Activated CD8-positive, alpha-beta T cell treated with anti-CD3 and anti-CD28 coated beads, Interleukin-2, amount 10 ng/mL, durations not matched to agents 7 days and 5 days (primary cell): ENCODE data around the gene DHRS7B. TPM values are rescaled to one million over a fixed set of nuclear protein-coding genes. Genes with fewer than 3 reads are reported as not detected.

ENCODE experiments used
- ATAC-seq: fragments of 150-1000 bp; cut with Tn5 transposase; one replicate; pipeline ENCODE4 v1.10.0; 2021; ENCODE audit warnings: moderate library complexity
- CTCF ChIA-PET: fragments of 350-600 bp; sonication (Branson Sonifier 250); formaldehyde crosslinking; loops from one replicate; lab custom pipeline; 2021; ENCODE audit warnings: antibody characterized with exemption; lab: Charles Lee
- POLR2A ChIA-PET: fragments of 350-600 bp; sonication (Branson Sonifier 250); formaldehyde crosslinking; loops from one replicate; lab custom pipeline; 2021; ENCODE audit warnings: antibody characterized with exemption; lab: Charles Lee
- DNase-seq: peaks from one replicate; pipeline ENCODE4 v3.0.0-alpha.2; 2020
- H3K27ac Mint-ChIP-seq: one replicate; pipeline ENCODE4 v1.8.0; 2021; ENCODE audit warnings: mild to moderate bottlenecking, mixed read lengths
- H3K27me3 Mint-ChIP-seq: one replicate; pipeline ENCODE4 v1.8.0; 2021; ENCODE audit warnings: low read depth, mixed read lengths
- H3K36me3 Mint-ChIP-seq: one replicate; pipeline ENCODE4 v1.8.0; 2021; ENCODE audit warnings: low read depth, mixed read lengths
- H3K4me1 Mint-ChIP-seq: one replicate; pipeline ENCODE4 v1.8.0; 2021; ENCODE audit warnings: low read depth, mixed read lengths
- H3K4me3 Mint-ChIP-seq: one replicate; pipeline ENCODE4 v1.8.0; 2021; ENCODE audit warnings: mild to moderate bottlenecking, mixed read lengths
- H3K9me3 Mint-ChIP-seq: one replicate; pipeline ENCODE4 v1.8.0; 2022; ENCODE audit warnings: mixed read lengths; ENCODE audit not compliant: insufficient read depth
- total RNA-seq, 2 experiments: library from RNA; stranded (reverse); gene quantifications; one replicate each; pipeline ENCODE4 v1.2.3, GENCODE V29; 2021

Gene DHRS7B
- total RNA-seq, 2 experiments from 2014 or later, result 15.1 to 15.2 TPM

- ATAC-seq, result no peak
- no peaks in the 10 kb centered on the region for H3K4me1 Mint-ChIP-seq
- H3K27me3 Mint-ChIP-seq, result no peaks in the 10 kb centered on the region
- DNase-seq, result no peak
- no peak overlapping the region for H3K4me3 Mint-ChIP-seq
- peaks cover 7% of the 10 kb centered on the region for H3K36me3 Mint-ChIP-seq
- H3K27ac Mint-ChIP-seq, result no peak overlapping the region
- CTCF ChIA-PET, result no interaction called here
- POLR2A ChIA-PET, result no interaction called here
- H3K9me3 Mint-ChIP-seq, result no peaks in the 10 kb centered on the region
Measured at GRCh38 chr17:21162394-21162775, 35.6 kb downstream of the DHRS7B start.

- POLR2A ChIA-PET, result no interaction called here
Measured at GRCh38 chr17:21163101-21163500, 36.3 kb downstream of the DHRS7B start.

GRCh38 chr17:21164216-21164615, 37.5 kb downstream of the DHRS7B start:
- H3K27ac Mint-ChIP-seq, result no peak overlapping the region
- ATAC-seq (no peak), DNase-seq (no peak)
- H3K4me3 Mint-ChIP-seq, result no peak overlapping the region
- ChIA-PET POLR2A (no interaction called here), CTCF (interaction anchor here (0.6 kb wide), 1 partner anchor 45 kb away, joined by 3 read pairs; no protein-coding TSS in a partner anchor)
- no peaks in the 10 kb centered on the region for H3K27me3 Mint-ChIP-seq
- H3K36me3 Mint-ChIP-seq, result peaks cover 7% of the 10 kb centered on the region
- no peaks in the 10 kb centered on the region for H3K4me1 Mint-ChIP-seq
- H3K9me3 Mint-ChIP-seq, result no peaks in the 10 kb centered on the region

More at GRCh38 chr17:21163101-21163500, 36.3 kb downstream of the DHRS7B start:
- DNase-seq (no peak), ATAC-seq (no peak)
- H3K9me3 Mint-ChIP-seq, result no peaks in the 10 kb centered on the region
- no peak overlapping the region for H3K4me3 Mint-ChIP-seq
- CTCF ChIA-PET, result no interaction called here
- H3K27me3 Mint-ChIP-seq, result no peaks in the 10 kb centered on the region
- H3K36me3 Mint-ChIP-seq, result peaks cover 7% of the 10 kb centered on the region
- no peaks in the 10 kb centered on the region for H3K4me1 Mint-ChIP-seq
- no peak overlapping the region for H3K27ac Mint-ChIP-seq

GRCh38 chr17:21164620-21165019, 37.9 kb downstream of the DHRS7B start:
- Mint-ChIP-seq H3K4me3 (no peak overlapping the region), H3K9me3 (no peaks in the 10 kb centered on the region), H3K4me1 (no peaks in the 10 kb centered on the region), H3K27me3 (no peaks in the 10 kb centered on the region), H3K36me3 (peaks cover 7% of the 10 kb centered on the region), H3K27ac (no peak overlapping the region)
- ATAC-seq (no peak), DNase-seq (no peak)
- ChIA-PET POLR2A (no interaction called here), CTCF (no interaction called here)

- no peak overlapping the region for H3K27ac Mint-ChIP-seq
- ChIA-PET CTCF (no interaction called here), POLR2A (interaction anchor here (0.6 kb wide), 1 partner anchor 81 kb away, joined by 5 read pairs; no protein-coding TSS in a partner anchor)
- H3K27me3 Mint-ChIP-seq, result no peaks in the 10 kb centered on the region
- ATAC-seq (no peak), DNase-seq (no peak)
- no peaks in the 10 kb centered on the region for H3K9me3 Mint-ChIP-seq
- H3K36me3 Mint-ChIP-seq, result peaks cover 7% of the 10 kb centered on the region
- no peak overlapping the region for H3K4me3 Mint-ChIP-seq
- peaks cover 2% of the 10 kb centered on the region for H3K4me1 Mint-ChIP-seq
Measured at GRCh38 chr17:21165922-21166594, 39.3 kb downstream of the DHRS7B start.

- CTCF ChIA-PET, result interaction anchor here (0.5 kb wide), 1 partner anchor 18 kb away, joined by 3 read pairs; no protein-coding TSS in a partner anchor
- H3K27me3 Mint-ChIP-seq, result no peaks in the 10 kb centered on the region
- peaks cover 2% of the 10 kb centered on the region for H3K4me1 Mint-ChIP-seq
- no peak for DNase-seq
- H3K36me3 Mint-ChIP-seq, result peaks cover 7% of the 10 kb centered on the region
- no peak overlapping the region for H3K4me3 Mint-ChIP-seq
- POLR2A ChIA-PET, result no interaction called here
- no peaks in the 10 kb centered on the region for H3K9me3 Mint-ChIP-seq
- no peak overlapping the region for H3K27ac Mint-ChIP-seq
- ATAC-seq, result no peak
Measured at GRCh38 chr17:21166595-21167210, 39.9 kb downstream of the DHRS7B start.

- H3K27ac Mint-ChIP-seq, result no peak overlapping the region
- ATAC-seq (no peak), DNase-seq (no peak)
- H3K4me1 Mint-ChIP-seq, result peaks cover 2% of the 10 kb centered on the region
- CTCF ChIA-PET, result interaction anchor here (0.5 kb wide), 1 partner anchor 18 kb away, joined by 3 read pairs; no protein-coding TSS in a partner anchor
- POLR2A ChIA-PET, result no interaction called here
- H3K27me3 Mint-ChIP-seq, result no peaks in the 10 kb centered on the region
- no peak overlapping the region for H3K4me3 Mint-ChIP-seq
- no peaks in the 10 kb centered on the region for H3K9me3 Mint-ChIP-seq
- H3K36me3 Mint-ChIP-seq, result peaks cover 7% of the 10 kb centered on the region
Measured at GRCh38 chr17:21167303-21167702, 40.5 kb downstream of the DHRS7B start.

GRCh38 chr17:21168555-21168865, 41.7 kb downstream of the DHRS7B start:
- ATAC-seq (no peak), DNase-seq (no peak)
- Mint-ChIP-seq H3K4me1 (peaks cover 2% of the 10 kb centered on the region), H3K27me3 (no peaks in the 10 kb centered on the region), H3K27ac (no peak overlapping the region), H3K9me3 (no peaks in the 10 kb centered on the region), H3K4me3 (no peak overlapping the region), H3K36me3 (peaks cover 7% of the 10 kb centered on the region)
- ChIA-PET CTCF (no interaction called here), POLR2A (no interaction called here)

GRCh38 chr17:21169496-21169895, 42.7 kb downstream of the DHRS7B start:
- H3K36me3 Mint-ChIP-seq, result peaks cover 15% of the 10 kb centered on the region
- ChIA-PET CTCF (interaction anchor here (1.5 kb wide), 1 partner anchor 50 kb away, joined by 4 read pairs; no protein-coding TSS in a partner anchor), POLR2A (no interaction called here)
- no peak for DNase-seq
- peaks cover 2% of the 10 kb centered on the region for H3K4me1 Mint-ChIP-seq
- no peak overlapping the region for H3K4me3 Mint-ChIP-seq
- H3K27ac Mint-ChIP-seq, result no peak overlapping the region
- no peak for ATAC-seq
- H3K9me3 Mint-ChIP-seq, result no peaks in the 10 kb centered on the region
- no peaks in the 10 kb centered on the region for H3K27me3 Mint-ChIP-seq

GRCh38 chr17:21170809-21171208, 44.0 kb downstream of the DHRS7B start:
- H3K9me3 Mint-ChIP-seq, result no peaks in the 10 kb centered on the region
- CTCF ChIA-PET, result no interaction called here

GRCh38 chr17:21171309-21171922, 44.7 kb downstream of the DHRS7B start:
- Mint-ChIP-seq H3K9me3 (no peaks in the 10 kb centered on the region), H3K4me3 (no peak overlapping the region), H3K36me3 (peaks cover 8% of the 10 kb centered on the region), H3K27ac (peak overlapping the region; percentile 13), H3K4me1 (peaks cover 2% of the 10 kb centered on the region), H3K27me3 (no peaks in the 10 kb centered on the region)
- ATAC-seq, result no peak
- CTCF ChIA-PET, result no interaction called here
- no peak for DNase-seq
- POLR2A ChIA-PET, result no interaction called here

More at GRCh38 chr17:21170809-21171208, 44.0 kb downstream of the DHRS7B start:
- Mint-ChIP-seq H3K27ac (peak overlapping the region; percentile 13), H3K4me3 (no peak overlapping the region), H3K36me3 (peaks cover 8% of the 10 kb centered on the region), H3K4me1 (peaks cover 2% of the 10 kb centered on the region), H3K27me3 (no peaks in the 10 kb centered on the region)
- POLR2A ChIA-PET, result no interaction called here
- no peak for DNase-seq
- ATAC-seq, result no peak

GRCh38 chr17:21171970-21172510, 45.3 kb downstream of the DHRS7B start:
- DNase-seq, result no peak
- ChIA-PET POLR2A (interaction anchor here (0.9 kb wide), 1 partner anchor 41 kb away, joined by 4 read pairs; no protein-coding TSS in a partner anchor), CTCF (no interaction called here)

More at GRCh38 chr17:21171970-21172510, 45.3 kb downstream of the DHRS7B start:
- Mint-ChIP-seq H3K36me3 (peaks cover 8% of the 10 kb centered on the region), H3K4me1 (peaks cover 2% of the 10 kb centered on the region), H3K27me3 (no peaks in the 10 kb centered on the region), H3K27ac (no peak overlapping the region), H3K9me3 (no peaks in the 10 kb centered on the region), H3K4me3 (no peak overlapping the region)
- no peak for ATAC-seq
